ENCODE data around the gene MACROD2.
"Not testable (repeated sequence)": the region's sequence is repeated elsewhere in the genome, so short reads cannot be mapped to it uniquely, and the experiment has no call there.

The MACROD2 gene

GRCh38 chr20:14199111-14199510, 203.8 kb downstream of the MACROD2 start:
- no peak for DNase-seq (ENCODE audit: low spot score)
- TF ChIP-seq CTCF (IDR thresholded peaks at IDR 0.05; ENCODE audit: borderline replicate concordance, control extremely low read depth, extremely low read depth, insufficient read depth, missing control alignments): no peak
- in situ Hi-C loops (cut with MboI; ENCODE audit: low sequenced_read_pairs, unreplicated experiment): no loop called here

GRCh38 chr20:14203657-14204056, 208.3 kb downstream of the MACROD2 start:
- TF ChIP-seq CTCF (IDR thresholded peaks at IDR 0.05; ENCODE audit: borderline replicate concordance, control extremely low read depth, extremely low read depth, insufficient read depth, missing control alignments): no peak
- no peak for DNase-seq (ENCODE audit: low spot score)
- in situ Hi-C loops (cut with MboI; ENCODE audit: low sequenced_read_pairs, unreplicated experiment): no loop called here

GRCh38 chr20:14207591-14207990, 212.3 kb downstream of the MACROD2 start:
- in situ Hi-C loops (cut with MboI; ENCODE audit: low sequenced_read_pairs, unreplicated experiment): no loop called here
- TF ChIP-seq CTCF (IDR thresholded peaks at IDR 0.05; ENCODE audit: borderline replicate concordance, control extremely low read depth, extremely low read depth, insufficient read depth, missing control alignments): no peak
- no peak for DNase-seq (ENCODE audit: low spot score)

GRCh38 chr20:14208956-14209355, 213.6 kb downstream of the MACROD2 start:
- TF ChIP-seq CTCF (IDR thresholded peaks at IDR 0.05; ENCODE audit: borderline replicate concordance, control extremely low read depth, extremely low read depth, insufficient read depth, missing control alignments): no peak
- DNase-seq (ENCODE audit: low spot score): no peak
- in situ Hi-C loops (cut with MboI; ENCODE audit: low sequenced_read_pairs, unreplicated experiment): no loop called here

- no peak for TF ChIP-seq CTCF (IDR thresholded peaks at IDR 0.05; ENCODE audit: borderline replicate concordance, control extremely low read depth, extremely low read depth, insufficient read depth, missing control alignments)
- no peak for DNase-seq (ENCODE audit: low spot score)
- in situ Hi-C loops (cut with MboI; ENCODE audit: low sequenced_read_pairs, unreplicated experiment): no loop called here
These were observed 214.8 kb downstream of the MACROD2 start for GRCh38 chr20:14210146-14210545.

- no peak for TF ChIP-seq CTCF (IDR thresholded peaks at IDR 0.05; ENCODE audit: borderline replicate concordance, control extremely low read depth, extremely low read depth, insufficient read depth, missing control alignments)
- in situ Hi-C loops (cut with MboI; ENCODE audit: low sequenced_read_pairs, unreplicated experiment): no loop called here
- DNase-seq (ENCODE audit: low spot score): no peak
These were observed 218.7 kb downstream of the MACROD2 start for GRCh38 chr20:14214046-14214445.

- in situ Hi-C loops (cut with MboI; ENCODE audit: low sequenced_read_pairs, unreplicated experiment); DNase-seq (ENCODE audit: low spot score): not testable (repeated sequence)
These were observed 220.6 kb downstream of the MACROD2 start for GRCh38 chr20:14215880-14216279.

All from GM13976 (cell line).